GM12878 (cell line): ENCODE data around the gene SEC23IP. TPM values are rescaled to one million over a fixed set of nuclear protein-coding genes. Genes with fewer than 3 reads are reported as not detected.

Experiments
- ATAC-seq: fragments of 200-7000 bp; cut with Tn5 transposase; 3 replicates; pipeline ENCODE4 v1.9.1; 2020; ENCODE audit warnings: mild to moderate bottlenecking, moderate library complexity
- BruUV-seq: library from RNA; stranded (reverse); fragments of 400-500 nt; replicated peaks from 2 replicates; lab custom pipeline; 2021; lab: Mats Ljungman, UMichigan
- CTCF ChIA-PET: fragments of 300-600 bp; sonication (Branson Sonifier 250); formaldehyde crosslinking; extraction: SDS; loops from one replicate; lab custom pipeline; 2021; ENCODE audit warnings: inconsistent platforms; lab: Yijun Ruan, JAX
- POLR2A ChIA-PET: fragments of 350-600 bp; formaldehyde crosslinking; extraction: SDS; loops from one replicate; lab custom pipeline; 2021; ENCODE audit warnings: inconsistent platforms; lab: Charles Lee
- RAD21 ChIA-PET: fragments of 300-600 bp; sonication (Branson Sonifier 250); formaldehyde crosslinking; loops from one replicate; lab custom pipeline; 2023; ENCODE audit warnings: antibody characterized with exemption; ENCODE audit not compliant: unreplicated experiment; lab: Charles Lee
- SMC1A ChIA-PET: fragments of 300-600 bp; sonication (Branson Sonifier 250); formaldehyde crosslinking; loops from one replicate; lab custom pipeline; 2023; ENCODE audit not compliant: unreplicated experiment, uncharacterized antibody; lab: Charles Lee
- DNase-seq: peaks from one replicate; pipeline ENCODE4 v3.0.0-alpha.2; 2011; ENCODE audit warnings: low read depth, low spot score
- FAIRE-seq: peaks from 3 replicates; lab custom pipeline; 2011; peaks lifted over from hg19 to GRCh38; lab: Jason Lieb, UNC
- H2AFZ ChIP-seq: 2 replicates; pipeline ENCODE4 v1.6.0; 2011; ENCODE audit warnings: low read depth, low read length, control low read depth; ENCODE audit not compliant: control insufficient read depth
- H3K27ac ChIP-seq: 2 replicates; pipeline ENCODE4 v1.5.1; 2011; ENCODE audit warnings: control low read depth; ENCODE audit not compliant: control insufficient read depth, insufficient read depth
- H3K27me3 ChIP-seq, 2 experiments: replicated peaks in 1 of 2; 2 replicates each; pipeline versions ENCODE4 v1.6.0 to v1.6.1; 2011; ENCODE audit warnings: low read length in 1 of 2; ENCODE audit not compliant: control insufficient read depth in 2 of 2, insufficient read depth in 2 of 2
- H3K36me3 ChIP-seq, 2 experiments: 2 replicates each; pipeline ENCODE4 v1.5.1; 2011; ENCODE audit warnings: low read length in 1 of 2; ENCODE audit not compliant: control insufficient read depth in 2 of 2, insufficient read depth in 2 of 2
- H3K4me1 ChIP-seq: 2 replicates; pipeline ENCODE4 v1.6.1; 2011; ENCODE audit warnings: mild to moderate bottlenecking, low read length, moderate library complexity, mixed read lengths; ENCODE audit not compliant: control insufficient read depth, insufficient read depth
- H3K4me2 ChIP-seq: 2 replicates; pipeline ENCODE4 v1.6.0; 2011; ENCODE audit warnings: control low read depth; ENCODE audit not compliant: control insufficient read depth, insufficient read depth
- H3K4me3 ChIP-seq: fragments of 200-600 bp; sonication (generic); 2 replicates; pipeline ENCODE4 v1.5.1; 2016
- H3K79me2 ChIP-seq: 2 replicates; pipeline ENCODE4 v1.6.0; 2011; ENCODE audit warnings: low read length; ENCODE audit not compliant: control insufficient read depth, insufficient read depth
- H3K9ac ChIP-seq: 2 replicates; pipeline ENCODE4 v1.8.0; 2011; ENCODE audit warnings: low read length, control low read depth, mixed read lengths; ENCODE audit not compliant: control insufficient read depth, insufficient read depth
- H3K9me3 ChIP-seq: replicated peaks from 3 replicates; pipeline ENCODE4 v1.5.1; 2011; ENCODE audit warnings: mild to moderate bottlenecking, low read length; ENCODE audit not compliant: control insufficient read depth, insufficient read depth
- H4K20me1 ChIP-seq: 2 replicates; pipeline ENCODE4 v1.6.0; 2011; ENCODE audit not compliant: control insufficient read depth, insufficient read depth
- ATF3 ChIP-seq: IDR thresholded peaks from 2 replicates; pipeline ENCODE4 v1.6.1; 2011; ENCODE audit warnings: low read depth, mild to moderate bottlenecking, low read length, moderate library complexity, borderline replicate concordance; ENCODE audit errors: extremely low read depth
- IRF4 ChIP-seq: IDR thresholded peaks from 2 replicates; pipeline ENCODE4 v1.6.1; 2011; ENCODE audit warnings: low read depth, low read length
- KDM1A ChIP-seq: fragments of 200-600 bp; sonication (generic); IDR thresholded peaks from 2 replicates; pipeline ENCODE4 v1.6.1; 2016; ENCODE audit warnings: borderline replicate concordance
- WGBS: methylation state at CpG from one replicate; pipeline ENCODE4 v1.1.6; 2016; ENCODE audit warnings: low lambda C conversion rate; ENCODE audit not compliant: insufficient replicate concordance, insufficient coverage; ENCODE audit errors: missing lambda C conversion rate; 5-methylcytosine and 5-hydroxymethylcytosine counted together
- in situ Hi-C: fragments of 300-500 bp; cut with MboI; formaldehyde crosslinking; loops from 9 replicates; pipeline ENCODE4 v1.14.3; 2018; ENCODE audit warnings: mixed read lengths
- intact Hi-C: fragments of 100-400 bp; cut with micrococcal nuclease; formaldehyde crosslinking; loops from one replicate; pipeline ENCODE4 v1.14.2; 2022; ENCODE audit not compliant: unreplicated experiment
- polyA plus RNA-seq, 11 experiments: library from polyadenylated mRNA; depleted of rRNA in 4 of 11; unstranded in 6 of 11; stranded (reverse) in 5 of 11; fragments of >200 nt; fragmentation: Nextera tagmentation in 4 of 11; fragmentation: Illumina TruSeq in 1 of 11; extraction: Ambion mirVana in 4 of 11; extraction: Trizol in 1 of 11; gene quantifications; 1 replicate in 1 of 11; 2 replicates in 10 of 11; pipeline versions ENCODE4 v1.2.1 to v1.2.3, GENCODE V29; 2011 to 2016; ENCODE audit warnings: inconsistent platforms in 2 of 11, missing spikeins in 2 of 11, low read depth in 1 of 11
- total RNA-seq, 4 experiments: library from RNA; depleted of rRNA in 3 of 4; stranded (reverse); fragments of >200 nt in 3 of 4; fragmentation: Illumina TruSeq in 1 of 4; extraction: Trizol in 1 of 4; gene quantifications; 2 replicates each; pipeline versions ENCODE4 v1.2.1 to v1.2.3, GENCODE V29; 2013 to 2021
- TF ChIP-seq, protein P1 (sequence below): fragments of 450-650 bp; IDR thresholded peaks from 2 replicates; pipeline ENCODE4 v1.6.1; 2017; ENCODE audit warnings: borderline replicate concordance

The SEC23IP gene
- total and polyA plus RNA-seq, 10 of the 15 experiments (the other 5 are each of a cell fraction or from before 2014, with no cell fraction given) = 15.1 to 82.5 (median 36.0) TPM

GRCh38 chr10:119969609-119970008, 77.1 kb downstream of the SEC23IP start (continued):
- TF ChIP-seq ATF3 = no peak
- no peak for TF ChIP-seq IRF4
- TF ChIP-seq, protein P1, sequence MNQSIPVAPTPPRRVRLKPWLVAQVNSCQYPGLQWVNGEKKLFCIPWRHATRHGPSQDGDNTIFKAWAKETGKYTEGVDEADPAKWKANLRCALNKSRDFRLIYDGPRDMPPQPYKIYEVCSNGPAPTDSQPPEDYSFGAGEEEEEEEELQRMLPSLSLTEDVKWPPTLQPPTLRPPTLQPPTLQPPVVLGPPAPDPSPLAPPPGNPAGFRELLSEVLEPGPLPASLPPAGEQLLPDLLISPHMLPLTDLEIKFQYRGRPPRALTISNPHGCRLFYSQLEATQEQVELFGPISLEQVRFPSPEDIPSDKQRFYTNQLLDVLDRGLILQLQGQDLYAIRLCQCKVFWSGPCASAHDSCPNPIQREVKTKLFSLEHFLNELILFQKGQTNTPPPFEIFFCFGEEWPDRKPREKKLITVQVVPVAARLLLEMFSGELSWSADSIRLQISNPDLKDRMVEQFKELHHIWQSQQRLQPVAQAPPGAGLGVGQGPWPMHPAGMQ = no peak

DNA sequence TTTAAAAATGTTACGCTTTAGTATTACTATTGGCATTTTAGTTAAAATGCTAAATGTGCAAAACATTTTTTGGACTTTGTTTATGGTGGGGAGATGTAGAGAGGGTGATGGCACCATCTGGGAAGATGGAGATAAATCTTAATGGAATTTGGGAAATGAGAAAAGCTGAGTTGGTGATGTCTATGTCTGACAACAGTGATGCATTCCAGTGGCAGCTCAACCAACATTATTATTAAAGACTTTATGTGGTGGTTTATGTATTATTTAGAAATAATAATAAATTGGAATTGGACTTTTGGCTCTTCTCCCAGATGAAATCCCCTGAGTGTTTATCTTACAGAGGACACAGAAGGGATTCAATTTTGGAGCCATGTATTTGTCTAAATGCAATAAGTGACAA, 77.6 kb downstream of the SEC23IP start:
- no peak overlapping the region for H2AFZ ChIP-seq
- H3K36me3 ChIP-seq = no peaks in the 10 kb centered on the region
- H3K9me3 ChIP-seq = no peaks in the 10 kb centered on the region; the same call in 2 of the 3 replicates
- ChIA-PET RAD21 (no interaction called here), POLR2A (no interaction called here), CTCF (no interaction called here), SMC1A (no interaction called here)
- H3K4me2 ChIP-seq = no peak overlapping the region
- ATAC-seq (no peak), FAIRE-seq (no peak), DNase-seq (no peak)
- no peak overlapping the region for H3K27ac ChIP-seq
- intact Hi-C loops = no loop called here
- H4K20me1 ChIP-seq = no peaks in the 10 kb centered on the region
- H3K4me1 ChIP-seq = no peaks in the 10 kb centered on the region
- no peaks in the 10 kb centered on the region for H3K79me2 ChIP-seq
- no peak overlapping the region for H3K4me3 ChIP-seq
- no peak overlapping the region for H3K9ac ChIP-seq
- H3K27me3 ChIP-seq = no peaks in the 10 kb centered on the region
- in situ Hi-C loops = no loop called here
- TF ChIP-seq IRF4 (no peak), KDM1A (no peak)
- 94% methylated on average over 1 of the region's 1 CpG for WGBS
- no TSS peak for BruUV-seq
